ENCODE data around the gene MYLK. TPM values are rescaled to one million over a fixed set of nuclear protein-coding genes. Genes with fewer than 3 reads are reported as not detected.
A peak's percentile ranks its signal among the peaks of the same experiment; 100 is the strongest.

Gene MYLK
- total RNA-seq, 1 donor from 2014 or later, result 50.5 TPM

DNA sequence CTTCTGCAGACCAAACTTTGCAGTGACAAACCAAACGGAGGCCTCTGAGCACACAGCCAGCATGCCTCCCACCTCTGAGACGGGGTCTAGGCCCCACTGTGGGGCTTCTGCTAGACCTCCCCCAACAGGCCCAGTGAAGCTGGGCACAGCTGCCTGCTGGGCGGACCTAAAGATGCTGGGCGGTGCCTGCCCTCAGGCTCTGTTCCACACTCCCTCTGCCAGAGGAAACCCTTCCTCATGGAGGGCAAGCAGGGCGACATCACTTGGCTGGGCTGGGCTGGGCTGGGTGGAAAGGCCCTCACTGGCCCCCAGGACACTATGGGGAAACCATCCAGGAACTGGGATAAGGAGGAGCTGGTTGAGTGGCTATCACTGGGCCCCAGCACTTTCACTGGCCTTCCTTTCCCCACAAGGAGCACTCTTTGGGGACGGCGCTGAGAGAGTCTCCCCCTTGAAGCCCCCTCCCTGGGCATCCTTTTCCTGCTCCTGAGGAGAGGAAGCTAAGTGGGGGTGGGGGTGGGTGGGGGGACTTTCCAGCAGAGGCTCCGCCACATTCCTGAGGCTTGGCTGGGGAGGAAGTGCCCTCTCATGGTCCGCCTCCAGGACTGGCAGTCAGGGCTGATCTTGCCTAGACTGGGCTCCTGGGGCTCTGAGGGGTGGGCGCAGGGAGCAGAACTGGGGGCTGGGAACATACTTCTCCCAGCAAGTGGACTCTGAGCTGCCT lies 201.2 kb downstream of the MYLK start:
- no peak overlapping the region for H3K4me3 ChIP-seq (ENCODE audit: insufficient read depth, low read depth, low read length)
- no peak overlapping the region for H3K4me2 ChIP-seq (ENCODE audit: low read length)
- FAIRE-seq, result no peak
- TF ChIP-seq EZH2 (IDR thresholded peaks at IDR 0.05; ENCODE audit: insufficient read depth, low read length), result no peak
- TF ChIP-seq, protein P1, sequence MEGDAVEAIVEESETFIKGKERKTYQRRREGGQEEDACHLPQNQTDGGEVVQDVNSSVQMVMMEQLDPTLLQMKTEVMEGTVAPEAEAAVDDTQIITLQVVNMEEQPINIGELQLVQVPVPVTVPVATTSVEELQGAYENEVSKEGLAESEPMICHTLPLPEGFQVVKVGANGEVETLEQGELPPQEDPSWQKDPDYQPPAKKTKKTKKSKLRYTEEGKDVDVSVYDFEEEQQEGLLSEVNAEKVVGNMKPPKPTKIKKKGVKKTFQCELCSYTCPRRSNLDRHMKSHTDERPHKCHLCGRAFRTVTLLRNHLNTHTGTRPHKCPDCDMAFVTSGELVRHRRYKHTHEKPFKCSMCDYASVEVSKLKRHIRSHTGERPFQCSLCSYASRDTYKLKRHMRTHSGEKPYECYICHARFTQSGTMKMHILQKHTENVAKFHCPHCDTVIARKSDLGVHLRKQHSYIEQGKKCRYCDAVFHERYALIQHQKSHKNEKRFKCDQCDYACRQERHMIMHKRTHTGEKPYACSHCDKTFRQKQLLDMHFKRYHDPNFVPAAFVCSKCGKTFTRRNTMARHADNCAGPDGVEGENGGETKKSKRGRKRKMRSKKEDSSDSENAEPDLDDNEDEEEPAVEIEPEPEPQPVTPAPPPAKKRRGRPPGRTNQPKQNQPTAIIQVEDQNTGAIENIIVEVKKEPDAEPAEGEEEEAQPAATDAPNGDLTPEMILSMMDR (IDR thresholded peaks at IDR 0.05; ENCODE audit: insufficient read depth, low read depth, low read length), result no peak
- H3K36me3 ChIP-seq (ENCODE audit: insufficient read depth, low read length), result peaks cover 8% of the 10 kb centered on the region
- H3K9me3 Mint-ChIP-seq (ENCODE audit: unreplicated experiment), result no peaks in the 10 kb centered on the region
- H3K4me3 Mint-ChIP-seq (ENCODE audit: unreplicated experiment), result no peak overlapping the region
- peaks cover 50% of the 10 kb centered on the region for H3K4me1 Mint-ChIP-seq (ENCODE audit: low read depth, unreplicated experiment)
- no peak overlapping the region for H3K9ac ChIP-seq (ENCODE audit: low read length)
- peaks cover 34% of the 10 kb centered on the region for H3K4me1 ChIP-seq (ENCODE audit: insufficient read depth, low read length)
- no peaks in the 10 kb centered on the region for H4K20me1 ChIP-seq (ENCODE audit: insufficient read depth, low read length)
- H3K27me3 ChIP-seq (ENCODE audit: insufficient read depth, low read length), result no peaks in the 10 kb centered on the region
- DNase-seq (ENCODE audit: low read depth), result no peak
- H3K9me3 ChIP-seq (ENCODE audit: insufficient read depth, low read depth, low read length), result no peaks in the 10 kb centered on the region
- H3K27me3 Mint-ChIP-seq (ENCODE audit: low read depth, unreplicated experiment), result peaks cover 1% of the 10 kb centered on the region
- H3K79me2 ChIP-seq (ENCODE audit: insufficient read depth, low read length), result no peaks in the 10 kb centered on the region
- no peak overlapping the region for H3K27ac Mint-ChIP-seq (ENCODE audit: unreplicated experiment)
- no peak overlapping the region for H3K27ac ChIP-seq (ENCODE audit: low read depth, low read length)
- peaks cover 27% of the 10 kb centered on the region for H3K36me3 Mint-ChIP-seq (ENCODE audit: low read depth, unreplicated experiment)
- H2AFZ ChIP-seq (ENCODE audit: low read depth, low read length), result no peak overlapping the region

DNA sequence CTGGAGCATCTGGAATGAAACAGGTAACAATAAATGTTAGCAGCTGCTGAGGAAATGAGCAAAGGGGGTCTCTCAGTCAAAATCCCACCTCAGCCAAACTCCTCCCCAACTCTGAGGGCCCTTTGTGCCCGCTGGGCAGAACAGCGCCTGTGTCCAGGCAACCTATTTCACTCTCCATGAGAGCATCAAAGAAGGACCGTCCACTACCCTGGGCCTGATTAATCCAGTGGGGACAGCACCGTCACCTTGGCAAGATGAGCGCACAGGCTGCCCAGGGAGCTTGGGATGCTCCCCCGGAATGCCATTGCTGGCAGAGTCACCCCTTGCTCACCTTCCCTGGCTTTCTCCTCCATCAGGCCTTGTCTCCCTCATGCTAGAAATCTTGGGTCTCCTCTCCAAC lies 201.8 kb downstream of the MYLK start:
- no peak for DNase-seq (ENCODE audit: low read depth)
- Histone ChIP-seq H3K79me2 (ENCODE audit: insufficient read depth, low read length) (no peaks in the 10 kb centered on the region), H3K36me3 (ENCODE audit: insufficient read depth, low read length) (peaks cover 8% of the 10 kb centered on the region), H3K9me3 (ENCODE audit: insufficient read depth, low read depth, low read length) (no peaks in the 10 kb centered on the region), H3K4me1 (ENCODE audit: insufficient read depth, low read length) (peaks cover 32% of the 10 kb centered on the region), H2AFZ (ENCODE audit: low read depth, low read length) (no peak overlapping the region), H3K4me3 (ENCODE audit: insufficient read depth, low read depth, low read length) (no peak overlapping the region), H3K9ac (ENCODE audit: low read length) (no peak overlapping the region), H3K27ac (ENCODE audit: low read depth, low read length) (no peak overlapping the region), H4K20me1 (ENCODE audit: insufficient read depth, low read length) (no peaks in the 10 kb centered on the region), H3K4me2 (ENCODE audit: low read length) (no peak overlapping the region), H3K27me3 (ENCODE audit: insufficient read depth, low read length) (no peaks in the 10 kb centered on the region)
- no peak overlapping the region for H3K4me3 Mint-ChIP-seq (ENCODE audit: unreplicated experiment)
- no peak for TF ChIP-seq EZH2 (IDR thresholded peaks at IDR 0.05; ENCODE audit: insufficient read depth, low read length)
- TF ChIP-seq, protein P1 (IDR thresholded peaks at IDR 0.05; ENCODE audit: insufficient read depth, low read depth, low read length), result no peak
- peaks cover 1% of the 10 kb centered on the region for H3K27me3 Mint-ChIP-seq (ENCODE audit: low read depth, unreplicated experiment)
- peaks cover 25% of the 10 kb centered on the region for H3K36me3 Mint-ChIP-seq (ENCODE audit: low read depth, unreplicated experiment)
- H3K27ac Mint-ChIP-seq (ENCODE audit: unreplicated experiment), result no peak overlapping the region
- no peaks in the 10 kb centered on the region for H3K9me3 Mint-ChIP-seq (ENCODE audit: unreplicated experiment)
- H3K4me1 Mint-ChIP-seq (ENCODE audit: low read depth, unreplicated experiment), result peaks cover 49% of the 10 kb centered on the region
- FAIRE-seq, result no peak

DNA sequence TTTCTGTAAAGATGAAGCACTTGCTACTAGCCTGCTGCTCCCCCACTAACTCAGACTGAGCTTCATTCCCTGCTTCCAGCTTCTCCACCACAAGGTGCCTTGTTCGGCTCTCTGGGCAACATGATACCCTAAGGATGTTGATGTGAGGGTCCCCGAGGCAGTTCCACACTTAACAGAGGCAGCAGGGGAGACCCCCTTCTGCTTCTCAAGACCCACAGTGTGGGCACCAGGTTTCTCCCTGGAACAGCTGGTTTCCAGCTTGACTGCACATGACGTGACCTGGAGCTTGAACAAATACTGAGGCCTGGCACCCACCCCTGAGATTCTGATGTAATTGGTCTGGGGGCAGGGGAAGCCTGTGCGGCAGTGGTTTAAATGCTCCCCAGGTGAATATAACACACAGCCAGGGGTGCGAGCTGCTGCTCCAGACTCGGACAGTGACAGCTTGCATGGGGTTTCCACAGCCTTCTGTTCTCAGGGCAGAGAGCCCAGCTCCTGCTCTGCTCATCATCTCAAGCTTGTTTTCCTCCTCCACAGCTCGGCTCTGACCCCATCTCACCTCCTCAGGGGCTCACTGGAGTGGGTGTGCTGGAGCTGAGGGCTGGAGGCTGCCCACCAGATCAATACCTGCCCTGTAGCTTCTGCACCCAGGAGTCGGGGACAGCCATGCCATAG lies 204.3 kb downstream of the MYLK start:
- H3K36me3 Mint-ChIP-seq (ENCODE audit: low read depth, unreplicated experiment), result peaks cover 25% of the 10 kb centered on the region
- H3K27ac Mint-ChIP-seq (ENCODE audit: unreplicated experiment), result no peak overlapping the region
- peaks cover 46% of the 10 kb centered on the region for H3K4me1 Mint-ChIP-seq (ENCODE audit: low read depth, unreplicated experiment)

More for the DNA sequence above, 204.3 kb downstream of the MYLK start:
- Histone ChIP-seq H3K27ac (ENCODE audit: low read depth, low read length) (peak overlapping the region; percentile 30), H2AFZ (ENCODE audit: low read depth, low read length) (no peak overlapping the region), H3K4me1 (ENCODE audit: insufficient read depth, low read length) (peaks cover 33% of the 10 kb centered on the region), H3K79me2 (ENCODE audit: insufficient read depth, low read length) (no peaks in the 10 kb centered on the region), H3K4me2 (ENCODE audit: low read length) (no peak overlapping the region), H3K27me3 (ENCODE audit: insufficient read depth, low read length) (no peaks in the 10 kb centered on the region), H3K9me3 (ENCODE audit: insufficient read depth, low read depth, low read length) (no peaks in the 10 kb centered on the region), H3K9ac (ENCODE audit: low read length) (no peak overlapping the region), H3K4me3 (ENCODE audit: insufficient read depth, low read depth, low read length) (no peak overlapping the region), H3K36me3 (ENCODE audit: insufficient read depth, low read length) (peaks cover 8% of the 10 kb centered on the region), H4K20me1 (ENCODE audit: insufficient read depth, low read length) (no peaks in the 10 kb centered on the region)
- FAIRE-seq (no peak), DNase-seq (ENCODE audit: low read depth) (no peak)
- Mint-ChIP-seq H3K9me3 (ENCODE audit: unreplicated experiment) (no peaks in the 10 kb centered on the region), H3K27me3 (ENCODE audit: low read depth, unreplicated experiment) (peaks cover 1% of the 10 kb centered on the region), H3K4me3 (ENCODE audit: unreplicated experiment) (no peak overlapping the region)
- no peak for TF ChIP-seq EZH2 (IDR thresholded peaks at IDR 0.05; ENCODE audit: insufficient read depth, low read length)
- TF ChIP-seq, protein P1 (IDR thresholded peaks at IDR 0.05; ENCODE audit: insufficient read depth, low read depth, low read length), result no peak

Data from astrocyte (in vitro differentiated cells and primary cell).